IMR-90 (cell line): ENCODE results near the gene MCM6.

Experiments
- FOS ChIP-seq: fragments of 150-350 bp; IDR thresholded peaks from 2 replicates; pipeline ENCODE4 v1.6.1; 2016; ENCODE audit warnings: low read depth, low read length
- RAD21 ChIP-seq: IDR thresholded peaks from 2 replicates; pipeline ENCODE4 v1.6.1; 2012; ENCODE audit warnings: low read length, improper control_type of control experiment
- TF ChIP-seq, protein P1 (sequence below): conservative IDR thresholded peaks from 2 replicates; pipeline ENCODE4 v1.5.1; 2012; ENCODE audit warnings: mild to moderate bottlenecking, low read depth, low read length, improper control_type of control experiment

DNA sequence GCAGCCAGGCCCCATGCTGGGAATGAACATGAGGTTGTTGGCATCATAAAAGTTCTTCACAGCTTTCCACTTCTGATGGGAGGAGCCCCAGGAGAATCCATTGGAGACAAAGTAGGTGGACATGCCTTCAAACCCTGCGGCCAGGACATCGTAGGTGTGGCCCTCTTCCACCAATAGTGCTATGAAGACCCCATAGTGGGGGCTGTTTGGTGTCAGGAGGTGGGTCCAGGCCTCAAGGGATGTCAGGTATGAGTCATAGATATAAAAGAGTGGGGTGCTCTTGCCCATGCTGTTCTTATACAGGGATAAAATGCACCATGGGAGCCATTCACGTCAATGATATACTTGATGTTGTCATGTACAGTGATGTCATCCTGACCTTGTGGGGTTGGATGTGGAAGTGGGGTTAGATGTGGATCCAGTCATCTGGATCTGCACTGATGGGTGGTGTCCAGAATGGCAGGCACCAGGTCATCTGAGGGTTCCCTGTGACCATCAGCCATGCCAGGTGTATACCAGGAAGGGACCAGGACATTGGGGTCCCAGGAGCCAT is 22.1 kb upstream of the MCM6 start:
- no peak for TF ChIP-seq FOS
- TF ChIP-seq, protein P1, sequence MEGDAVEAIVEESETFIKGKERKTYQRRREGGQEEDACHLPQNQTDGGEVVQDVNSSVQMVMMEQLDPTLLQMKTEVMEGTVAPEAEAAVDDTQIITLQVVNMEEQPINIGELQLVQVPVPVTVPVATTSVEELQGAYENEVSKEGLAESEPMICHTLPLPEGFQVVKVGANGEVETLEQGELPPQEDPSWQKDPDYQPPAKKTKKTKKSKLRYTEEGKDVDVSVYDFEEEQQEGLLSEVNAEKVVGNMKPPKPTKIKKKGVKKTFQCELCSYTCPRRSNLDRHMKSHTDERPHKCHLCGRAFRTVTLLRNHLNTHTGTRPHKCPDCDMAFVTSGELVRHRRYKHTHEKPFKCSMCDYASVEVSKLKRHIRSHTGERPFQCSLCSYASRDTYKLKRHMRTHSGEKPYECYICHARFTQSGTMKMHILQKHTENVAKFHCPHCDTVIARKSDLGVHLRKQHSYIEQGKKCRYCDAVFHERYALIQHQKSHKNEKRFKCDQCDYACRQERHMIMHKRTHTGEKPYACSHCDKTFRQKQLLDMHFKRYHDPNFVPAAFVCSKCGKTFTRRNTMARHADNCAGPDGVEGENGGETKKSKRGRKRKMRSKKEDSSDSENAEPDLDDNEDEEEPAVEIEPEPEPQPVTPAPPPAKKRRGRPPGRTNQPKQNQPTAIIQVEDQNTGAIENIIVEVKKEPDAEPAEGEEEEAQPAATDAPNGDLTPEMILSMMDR: no peak
- TF ChIP-seq RAD21: no peak
